ENCODE data around the gene MRTFB. TPM values are rescaled to one million over a fixed set of nuclear protein-coding genes. Genes with fewer than 3 reads are reported as not detected.

The MRTFB gene
- total and polyA plus RNA-seq, 2 of the 13 experiments (the other 11 are each of a cell fraction or from before 2014, with no cell fraction given): 11.4 to 14.0 TPM

- TF ChIP-seq, protein P1, sequence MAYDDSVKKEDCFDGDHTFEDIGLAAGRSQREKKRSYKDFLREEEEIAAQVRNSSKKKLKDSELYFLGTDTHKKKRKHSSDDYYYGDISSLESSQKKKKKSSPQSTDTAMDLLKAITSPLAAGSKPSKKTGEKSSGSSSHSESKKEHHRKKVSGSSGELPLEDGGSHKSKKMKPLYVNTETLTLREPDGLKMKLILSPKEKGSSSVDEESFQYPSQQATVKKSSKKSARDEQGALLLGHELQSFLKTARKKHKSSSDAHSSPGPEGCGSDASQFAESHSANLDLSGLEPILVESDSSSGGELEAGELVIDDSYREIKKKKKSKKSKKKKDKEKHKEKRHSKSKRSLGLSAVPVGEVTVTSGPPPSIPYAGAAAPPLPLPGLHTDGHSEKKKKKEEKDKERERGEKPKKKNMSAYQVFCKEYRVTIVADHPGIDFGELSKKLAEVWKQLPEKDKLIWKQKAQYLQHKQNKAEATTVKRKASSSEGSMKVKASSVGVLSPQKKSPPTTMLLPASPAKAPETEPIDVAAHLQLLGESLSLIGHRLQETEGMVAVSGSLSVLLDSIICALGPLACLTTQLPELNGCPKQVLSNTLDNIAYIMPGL (CRISPR knock-in tag; IDR thresholded peaks at IDR 0.05; ENCODE audit: borderline replicate concordance in 1 of 2, low read depth in 1 of 2): peak; percentile 91 to 96
- TF ChIP-seq, protein P2, sequence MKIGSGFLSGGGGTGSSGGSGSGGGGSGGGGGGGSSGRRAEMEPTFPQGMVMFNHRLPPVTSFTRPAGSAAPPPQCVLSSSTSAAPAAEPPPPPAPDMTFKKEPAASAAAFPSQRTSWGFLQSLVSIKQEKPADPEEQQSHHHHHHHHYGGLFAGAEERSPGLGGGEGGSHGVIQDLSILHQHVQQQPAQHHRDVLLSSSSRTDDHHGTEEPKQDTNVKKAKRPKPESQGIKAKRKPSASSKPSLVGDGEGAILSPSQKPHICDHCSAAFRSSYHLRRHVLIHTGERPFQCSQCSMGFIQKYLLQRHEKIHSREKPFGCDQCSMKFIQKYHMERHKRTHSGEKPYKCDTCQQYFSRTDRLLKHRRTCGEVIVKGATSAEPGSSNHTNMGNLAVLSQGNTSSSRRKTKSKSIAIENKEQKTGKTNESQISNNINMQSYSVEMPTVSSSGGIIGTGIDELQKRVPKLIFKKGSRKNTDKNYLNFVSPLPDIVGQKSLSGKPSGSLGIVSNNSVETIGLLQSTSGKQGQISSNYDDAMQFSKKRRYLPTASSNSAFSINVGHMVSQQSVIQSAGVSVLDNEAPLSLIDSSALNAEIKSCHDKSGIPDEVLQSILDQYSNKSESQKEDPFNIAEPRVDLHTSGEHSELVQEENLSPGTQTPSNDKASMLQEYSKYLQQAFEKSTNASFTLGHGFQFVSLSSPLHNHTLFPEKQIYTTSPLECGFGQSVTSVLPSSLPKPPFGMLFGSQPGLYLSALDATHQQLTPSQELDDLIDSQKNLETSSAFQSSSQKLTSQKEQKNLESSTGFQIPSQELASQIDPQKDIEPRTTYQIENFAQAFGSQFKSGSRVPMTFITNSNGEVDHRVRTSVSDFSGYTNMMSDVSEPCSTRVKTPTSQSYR (CRISPR knock-in tag; IDR thresholded peaks at IDR 0.05; ENCODE audit: borderline replicate concordance): peak; percentile 55; the same call in 1 of the 2 replicates
- TF ChIP-seq MTA3 (CRISPR knock-in tag; IDR thresholded peaks at IDR 0.05) (0 out of 2 replicates have a peak, but pooled peaks have one; percentile 26), KAT7 (CRISPR knock-in tag; IDR thresholded peaks at IDR 0.05; ENCODE audit: borderline replicate concordance) (peak; percentile 100), ZNF772 (CRISPR knock-in tag; IDR thresholded peaks at IDR 0.05) (peak; percentile 95; the same call in 1 of the 2 replicates), ZNF556 (CRISPR knock-in tag; IDR thresholded peaks at IDR 0.05; ENCODE audit: borderline replicate concordance) (peak; percentile 65; the same call in 1 of the 2 replicates), FLYWCH1 (CRISPR knock-in tag; IDR thresholded peaks at IDR 0.05) (no peak), SCMH1 (CRISPR knock-in tag; IDR thresholded peaks at IDR 0.05; ENCODE audit: borderline replicate concordance) (no peak), ZNF749 (CRISPR knock-in tag; IDR thresholded peaks at IDR 0.05; ENCODE audit: borderline replicate concordance) (peak; percentile 78; the same call in 1 of the 2 replicates), ZNF567 (CRISPR knock-in tag; IDR thresholded peaks at IDR 0.05; ENCODE audit: borderline replicate concordance) (peak; percentile 96), IKZF5 (CRISPR knock-in tag; IDR thresholded peaks at IDR 0.05) (no peak), ZNF510 (CRISPR knock-in tag; IDR thresholded peaks at IDR 0.05; ENCODE audit: low read depth) (peak; percentile 96), ZNF460 (CRISPR knock-in tag; IDR thresholded peaks at IDR 0.05; ENCODE audit: borderline replicate concordance) (peak; percentile 45; the same call in 1 of the 2 replicates), NFYB (CRISPR knock-in tag; IDR thresholded peaks at IDR 0.05) (peak; percentile 43)
- TF ChIP-seq, protein P3, sequence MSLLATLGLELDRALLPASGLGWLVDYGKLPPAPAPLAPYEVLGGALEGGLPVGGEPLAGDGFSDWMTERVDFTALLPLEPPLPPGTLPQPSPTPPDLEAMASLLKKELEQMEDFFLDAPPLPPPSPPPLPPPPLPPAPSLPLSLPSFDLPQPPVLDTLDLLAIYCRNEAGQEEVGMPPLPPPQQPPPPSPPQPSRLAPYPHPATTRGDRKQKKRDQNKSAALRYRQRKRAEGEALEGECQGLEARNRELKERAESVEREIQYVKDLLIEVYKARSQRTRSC (CRISPR knock-in tag; IDR thresholded peaks at IDR 0.05; ENCODE audit: low read depth): peak; percentile 92; the same call in 1 of the 2 replicates
- TF ChIP-seq, protein P4, sequence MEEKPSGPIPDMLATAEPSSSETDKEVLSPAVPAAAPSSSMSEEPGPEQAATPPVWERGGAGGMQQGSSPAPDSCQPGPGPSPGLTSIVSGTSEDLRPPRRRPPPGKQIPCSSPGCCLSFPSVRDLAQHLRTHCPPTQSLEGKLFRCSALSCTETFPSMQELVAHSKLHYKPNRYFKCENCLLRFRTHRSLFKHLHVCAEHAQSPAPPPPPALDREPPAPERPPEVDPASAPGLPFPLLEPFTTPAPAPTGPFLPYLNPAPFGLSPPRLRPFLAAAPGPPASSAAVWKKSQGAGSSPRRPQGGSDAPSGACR (CRISPR knock-in tag; IDR thresholded peaks at IDR 0.05): no peak
- TF ChIP-seq, protein P5, sequence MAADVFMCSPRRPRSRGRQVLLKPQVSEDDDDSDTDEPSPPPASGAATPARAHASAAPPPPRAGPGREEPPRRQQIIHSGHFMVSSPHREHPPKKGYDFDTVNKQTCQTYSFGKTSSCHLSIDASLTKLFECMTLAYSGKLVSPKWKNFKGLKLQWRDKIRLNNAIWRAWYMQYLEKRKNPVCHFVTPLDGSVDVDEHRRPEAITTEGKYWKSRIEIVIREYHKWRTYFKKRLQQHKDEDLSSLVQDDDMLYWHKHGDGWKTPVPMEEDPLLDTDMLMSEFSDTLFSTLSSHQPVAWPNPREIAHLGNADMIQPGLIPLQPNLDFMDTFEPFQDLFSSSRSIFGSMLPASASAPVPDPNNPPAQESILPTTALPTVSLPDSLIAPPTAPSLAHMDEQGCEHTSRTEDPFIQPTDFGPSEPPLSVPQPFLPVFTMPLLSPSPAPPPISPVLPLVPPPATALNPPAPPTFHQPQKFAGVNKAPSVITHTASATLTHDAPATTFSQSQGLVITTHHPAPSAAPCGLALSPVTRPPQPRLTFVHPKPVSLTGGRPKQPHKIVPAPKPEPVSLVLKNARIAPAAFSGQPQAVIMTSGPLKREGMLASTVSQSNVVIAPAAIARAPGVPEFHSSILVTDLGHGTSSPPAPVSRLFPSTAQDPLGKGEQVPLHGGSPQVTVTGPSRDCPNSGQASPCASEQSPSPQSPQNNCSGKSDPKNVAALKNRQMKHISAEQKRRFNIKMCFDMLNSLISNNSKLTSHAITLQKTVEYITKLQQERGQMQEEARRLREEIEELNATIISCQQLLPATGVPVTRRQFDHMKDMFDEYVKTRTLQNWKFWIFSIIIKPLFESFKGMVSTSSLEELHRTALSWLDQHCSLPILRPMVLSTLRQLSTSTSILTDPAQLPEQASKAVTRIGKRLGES (CRISPR knock-in tag; IDR thresholded peaks at IDR 0.05; ENCODE audit: borderline replicate concordance): no peak; the same call in 1 of the 2 replicates
Measured at GRCh38 chr16:14070877-14071575, at the start of gene MRTFB (continued).

Data from HepG2 (cell line).